Neural cell (in vitro differentiated cells): ENCODE results near the gene CABP7. TPM values are rescaled to one million over a fixed set of nuclear protein-coding genes. Genes with fewer than 3 reads are reported as not detected.

Experiments used
- H2AFZ ChIP-seq: fragments of 200-600, 300-800 bp; sonication (generic), shearing (Covaris generic); 2 replicates; pipeline ENCODE4 v1.6.0; 2014; ENCODE audit warnings: low read depth, mild to moderate bottlenecking, antibody characterized with exemption, low read length, moderate library complexity
- H3F3A ChIP-seq: fragments of 200-600 bp; shearing (Covaris generic); 2 replicates; pipeline ENCODE4 v1.6.1; 2016; ENCODE audit warnings: mild to moderate bottlenecking, moderate library complexity, mixed read lengths, antibody characterized with exemption, low read length; ENCODE audit not compliant: insufficient read depth, poor library complexity, severe bottlenecking
- H3K27ac ChIP-seq: fragments of 200-600, 300-800 bp; sonication (generic), shearing (Covaris generic); 2 replicates; pipeline ENCODE4 v1.5.1; 2014; ENCODE audit warnings: mild to moderate bottlenecking, low read length, moderate library complexity
- H3K27me3 ChIP-seq: fragments of 300-800, 200-600 bp; sonication (generic), shearing (Covaris generic); 2 replicates; pipeline ENCODE4 v1.6.0; 2014; ENCODE audit warnings: mild to moderate bottlenecking, low read depth, low read length, moderate library complexity; ENCODE audit not compliant: insufficient read depth
- H3K36me3 ChIP-seq: fragments of 300-800, 200-600 bp; sonication (generic), shearing (Covaris generic); 2 replicates; pipeline ENCODE4 v1.5.1; 2014; ENCODE audit warnings: mild to moderate bottlenecking, antibody characterized with exemption, low read length, moderate library complexity; ENCODE audit not compliant: insufficient read depth
- H3K4me2 ChIP-seq: fragments of 300-800, 200-600 bp; sonication (generic), shearing (Covaris generic); 2 replicates; pipeline ENCODE4 v1.6.0; 2014; ENCODE audit warnings: mild to moderate bottlenecking, low read length
- H3K4me3 ChIP-seq: fragments of 300-800, 200-600 bp; sonication (generic), shearing (Covaris generic); 2 replicates; pipeline ENCODE4 v1.5.1; 2014; ENCODE audit warnings: mild to moderate bottlenecking, low read length, moderate library complexity
- H3K79me2 ChIP-seq: fragments of 200-600 bp; shearing (Covaris generic); replicated peaks from 2 replicates; pipeline ENCODE4 v1.6.0; 2014; ENCODE audit warnings: mild to moderate bottlenecking, low read length, moderate library complexity; ENCODE audit not compliant: insufficient read depth
- H3K9ac ChIP-seq: fragments of 300-800, 200-600 bp; sonication (generic), shearing (Covaris generic); 2 replicates; pipeline ENCODE4 v1.6.1; 2016; ENCODE audit warnings: mild to moderate bottlenecking, low read length, mixed read lengths
- H3K9me2 ChIP-seq: fragments of 200-600 bp; shearing (Covaris generic); 2 replicates; pipeline ENCODE4 v1.6.1; 2016; ENCODE audit warnings: mild to moderate bottlenecking, low read length, mixed read lengths; ENCODE audit not compliant: insufficient read depth
- H3K9me3 ChIP-seq: fragments of 200-600, 300-800 bp; sonication (generic), shearing (Covaris generic); 2 replicates; pipeline ENCODE4 v1.6.1; 2016; ENCODE audit warnings: mild to moderate bottlenecking, mixed run types, low read length, moderate library complexity, mixed read lengths
- H4K20me1 ChIP-seq: fragments of 200-600 bp; shearing (Covaris generic); 2 replicates; pipeline ENCODE4 v1.6.1; 2016; ENCODE audit warnings: mild to moderate bottlenecking, mixed run types; ENCODE audit not compliant: insufficient read depth
- EP300 ChIP-seq: fragments of 450-650 bp; conservative IDR thresholded peaks from 2 replicates; pipeline ENCODE4 v1.6.1; 2014; ENCODE audit warnings: antibody characterized with exemption, mild to moderate bottlenecking, moderate library complexity; ENCODE audit not compliant: poor library complexity, severe bottlenecking
- EZH2 ChIP-seq: fragments of 200-600, 300-800 bp; shearing (Covaris generic), sonication (generic); IDR thresholded peaks from 2 replicates; pipeline ENCODE4 v1.6.1; 2014; ENCODE audit warnings: antibody characterized with exemption, low read length, borderline replicate concordance, mild to moderate bottlenecking; ENCODE audit not compliant: insufficient read depth, poor library complexity, severe bottlenecking
- MXI1 ChIP-seq: fragments of 450-650 bp; conservative IDR thresholded peaks from 2 replicates; pipeline ENCODE4 v1.6.1; 2014; ENCODE audit warnings: antibody characterized with exemption, mild to moderate bottlenecking; ENCODE audit not compliant: poor library complexity, severe bottlenecking
- POLR2AphosphoS5 ChIP-seq: IDR thresholded peaks from 2 replicates; pipeline ENCODE4 v1.6.1; 2012
- RAD21 ChIP-seq: fragments of 450-650 bp; conservative IDR thresholded peaks from 2 replicates; pipeline ENCODE4 v1.6.1; 2014; ENCODE audit warnings: antibody characterized with exemption, mild to moderate bottlenecking, moderate library complexity
- SMC3 ChIP-seq: fragments of 450-650 bp; conservative IDR thresholded peaks from 2 replicates; pipeline ENCODE4 v1.6.1; 2014; ENCODE audit warnings: antibody characterized with exemption, mild to moderate bottlenecking, moderate library complexity; ENCODE audit not compliant: poor library complexity
- TAF1 ChIP-seq: IDR thresholded peaks from 2 replicates; pipeline ENCODE4 v1.6.1; 2012; ENCODE audit warnings: low read depth
- polyA plus RNA-seq: library from polyadenylated mRNA; depleted of rRNA; stranded (reverse); fragments of >200 nt; gene quantifications from 2 replicates; pipeline ENCODE4 v1.2.3, GENCODE V29; 2014
- TF ChIP-seq, protein P1 (sequence below): IDR thresholded peaks from 2 replicates; pipeline ENCODE4 v1.6.1; 2012; ENCODE audit warnings: borderline replicate concordance
- TF ChIP-seq, protein P2 (sequence below): fragments of 450-650 bp; IDR thresholded peaks from 2 replicates; pipeline ENCODE4 v1.5.1; 2014; ENCODE audit warnings: antibody characterized with exemption, mild to moderate bottlenecking, moderate library complexity; ENCODE audit not compliant: poor library complexity, severe bottlenecking

CABP7 gene
- polyA plus RNA-seq, 1 donor from 2014 or later: 0.67 TPM

- H2AFZ ChIP-seq: no peak overlapping the region
- no peak overlapping the region for H3K9ac ChIP-seq
- H3K27me3 ChIP-seq: no peaks in the 10 kb centered on the region
- no peaks in the 10 kb centered on the region for H3K9me3 ChIP-seq
- no peaks in the 10 kb centered on the region for H3F3A ChIP-seq
- H3K79me2 ChIP-seq: no peaks in the 10 kb centered on the region
- H3K27ac ChIP-seq: no peak overlapping the region
- H3K9me2 ChIP-seq: no peaks in the 10 kb centered on the region
- peaks cover 4% of the 10 kb centered on the region for H3K36me3 ChIP-seq
- no peak overlapping the region for H3K4me2 ChIP-seq
- H3K4me3 ChIP-seq: no peak overlapping the region
- no peak for TF ChIP-seq EP300
- TF ChIP-seq, protein P1, sequence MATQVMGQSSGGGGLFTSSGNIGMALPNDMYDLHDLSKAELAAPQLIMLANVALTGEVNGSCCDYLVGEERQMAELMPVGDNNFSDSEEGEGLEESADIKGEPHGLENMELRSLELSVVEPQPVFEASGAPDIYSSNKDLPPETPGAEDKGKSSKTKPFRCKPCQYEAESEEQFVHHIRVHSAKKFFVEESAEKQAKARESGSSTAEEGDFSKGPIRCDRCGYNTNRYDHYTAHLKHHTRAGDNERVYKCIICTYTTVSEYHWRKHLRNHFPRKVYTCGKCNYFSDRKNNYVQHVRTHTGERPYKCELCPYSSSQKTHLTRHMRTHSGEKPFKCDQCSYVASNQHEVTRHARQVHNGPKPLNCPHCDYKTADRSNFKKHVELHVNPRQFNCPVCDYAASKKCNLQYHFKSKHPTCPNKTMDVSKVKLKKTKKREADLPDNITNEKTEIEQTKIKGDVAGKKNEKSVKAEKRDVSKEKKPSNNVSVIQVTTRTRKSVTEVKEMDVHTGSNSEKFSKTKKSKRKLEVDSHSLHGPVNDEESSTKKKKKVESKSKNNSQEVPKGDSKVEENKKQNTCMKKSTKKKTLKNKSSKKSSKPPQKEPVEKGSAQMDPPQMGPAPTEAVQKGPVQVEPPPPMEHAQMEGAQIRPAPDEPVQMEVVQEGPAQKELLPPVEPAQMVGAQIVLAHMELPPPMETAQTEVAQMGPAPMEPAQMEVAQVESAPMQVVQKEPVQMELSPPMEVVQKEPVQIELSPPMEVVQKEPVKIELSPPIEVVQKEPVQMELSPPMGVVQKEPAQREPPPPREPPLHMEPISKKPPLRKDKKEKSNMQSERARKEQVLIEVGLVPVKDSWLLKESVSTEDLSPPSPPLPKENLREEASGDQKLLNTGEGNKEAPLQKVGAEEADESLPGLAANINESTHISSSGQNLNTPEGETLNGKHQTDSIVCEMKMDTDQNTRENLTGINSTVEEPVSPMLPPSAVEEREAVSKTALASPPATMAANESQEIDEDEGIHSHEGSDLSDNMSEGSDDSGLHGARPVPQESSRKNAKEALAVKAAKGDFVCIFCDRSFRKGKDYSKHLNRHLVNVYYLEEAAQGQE: no peak
- no peak for TF ChIP-seq RAD21
- TF ChIP-seq SMC3: no peak
- TF ChIP-seq MXI1: no peak
- TF ChIP-seq TAF1: no peak
- no peak for TF ChIP-seq EZH2
- TF ChIP-seq, protein P2, sequence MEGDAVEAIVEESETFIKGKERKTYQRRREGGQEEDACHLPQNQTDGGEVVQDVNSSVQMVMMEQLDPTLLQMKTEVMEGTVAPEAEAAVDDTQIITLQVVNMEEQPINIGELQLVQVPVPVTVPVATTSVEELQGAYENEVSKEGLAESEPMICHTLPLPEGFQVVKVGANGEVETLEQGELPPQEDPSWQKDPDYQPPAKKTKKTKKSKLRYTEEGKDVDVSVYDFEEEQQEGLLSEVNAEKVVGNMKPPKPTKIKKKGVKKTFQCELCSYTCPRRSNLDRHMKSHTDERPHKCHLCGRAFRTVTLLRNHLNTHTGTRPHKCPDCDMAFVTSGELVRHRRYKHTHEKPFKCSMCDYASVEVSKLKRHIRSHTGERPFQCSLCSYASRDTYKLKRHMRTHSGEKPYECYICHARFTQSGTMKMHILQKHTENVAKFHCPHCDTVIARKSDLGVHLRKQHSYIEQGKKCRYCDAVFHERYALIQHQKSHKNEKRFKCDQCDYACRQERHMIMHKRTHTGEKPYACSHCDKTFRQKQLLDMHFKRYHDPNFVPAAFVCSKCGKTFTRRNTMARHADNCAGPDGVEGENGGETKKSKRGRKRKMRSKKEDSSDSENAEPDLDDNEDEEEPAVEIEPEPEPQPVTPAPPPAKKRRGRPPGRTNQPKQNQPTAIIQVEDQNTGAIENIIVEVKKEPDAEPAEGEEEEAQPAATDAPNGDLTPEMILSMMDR: no peak
- no peak for TF ChIP-seq POLR2AphosphoS5
- no peaks in the 10 kb centered on the region for H4K20me1 ChIP-seq
Measured at GRCh38 chr22:29674121-29674520, 45.7 kb upstream of the CABP7 start.

GRCh38 chr22:29679316-29679715 lies 40.5 kb upstream of the CABP7 start:
- Histone ChIP-seq H3K27ac (no peak overlapping the region), H2AFZ (no peak overlapping the region), H3K27me3 (no peaks in the 10 kb centered on the region), H3K9me2 (no peaks in the 10 kb centered on the region), H3K9me3 (no peaks in the 10 kb centered on the region), H3K4me2 (no peak overlapping the region), H3K36me3 (peaks cover 4% of the 10 kb centered on the region), H4K20me1 (no peaks in the 10 kb centered on the region), H3K4me3 (no peak overlapping the region), H3K9ac (no peak overlapping the region), H3K79me2 (no peaks in the 10 kb centered on the region), H3F3A (no peaks in the 10 kb centered on the region)
- TF ChIP-seq MXI1: no peak
- TF ChIP-seq, protein P1: no peak
- TF ChIP-seq TAF1: no peak
- TF ChIP-seq, protein P2: no peak
- no peak for TF ChIP-seq EP300
- no peak for TF ChIP-seq EZH2
